GM23248 (cell line): Measurements from ENCODE around the gene GYG2. TPM values are rescaled to one million over a fixed set of nuclear protein-coding genes. Genes with fewer than 3 reads are reported as not detected.
"Not testable (repeated sequence)": the region's sequence is repeated elsewhere in the genome, so short reads cannot be mapped to it uniquely, and the experiment has no call there.

ENCODE experiments used
- DNase-seq: peaks from one replicate; pipeline ENCODE4 v3.0.0-alpha.2; 2015
- H2AFZ ChIP-seq: fragments of 200-600 bp; sonication (generic); 2 replicates; pipeline ENCODE4 v1.6.1; 2016; ENCODE audit warnings: antibody characterized with exemption
- H3F3A ChIP-seq: fragments of 200-600 bp; sonication (generic); 2 replicates; pipeline ENCODE4 v1.6.1; 2016; ENCODE audit warnings: mild to moderate bottlenecking, antibody characterized with exemption, mixed run types; ENCODE audit not compliant: insufficient read depth
- H3K27ac ChIP-seq: fragments of 200-600 bp; sonication (generic); 2 replicates; pipeline ENCODE4 v1.5.1; 2016; ENCODE audit warnings: mild to moderate bottlenecking
- H3K27me3 ChIP-seq: fragments of 200-600 bp; sonication (generic); replicated peaks from 2 replicates; pipeline ENCODE4 v1.6.1; 2016; ENCODE audit warnings: mild to moderate bottlenecking; ENCODE audit not compliant: insufficient read depth
- H3K36me3 ChIP-seq: fragments of 200-600 bp; sonication (generic); 2 replicates; pipeline ENCODE4 v1.6.1; 2016; ENCODE audit warnings: low read depth, mild to moderate bottlenecking
- H3K4me1 ChIP-seq: fragments of 200-600 bp; sonication (generic); 2 replicates; pipeline ENCODE4 v1.6.1; 2016; ENCODE audit warnings: mild to moderate bottlenecking; ENCODE audit not compliant: insufficient read depth
- H3K4me2 ChIP-seq: fragments of 200-600 bp; sonication (generic); one replicate; pipeline ENCODE4 v1.6.1; 2016; ENCODE audit warnings: mild to moderate bottlenecking; ENCODE audit not compliant: unreplicated experiment
- H3K4me3 ChIP-seq: fragments of 200-600 bp; sonication (generic); 2 replicates; pipeline ENCODE4 v1.5.1; 2016; ENCODE audit warnings: mild to moderate bottlenecking
- H3K79me2 ChIP-seq: fragments of 200-600 bp; sonication (generic); 2 replicates; pipeline ENCODE4 v1.6.1; 2016; ENCODE audit warnings: mild to moderate bottlenecking; ENCODE audit not compliant: insufficient read depth
- H3K9ac ChIP-seq: fragments of 200-600 bp; sonication (generic); 2 replicates; pipeline ENCODE4 v1.6.1; 2016; ENCODE audit warnings: mild to moderate bottlenecking
- H3K9me2 ChIP-seq: fragments of 200-600 bp; sonication (generic); 2 replicates; pipeline ENCODE4 v1.6.1; 2016; ENCODE audit warnings: mixed run types, mild to moderate bottlenecking, moderate library complexity; ENCODE audit not compliant: insufficient read depth
- H3K9me3 ChIP-seq: fragments of 200-600 bp; sonication (generic); one replicate; pipeline ENCODE4 v1.6.1; 2017; ENCODE audit warnings: low read depth
- H4K20me1 ChIP-seq: fragments of 200-600 bp; sonication (generic); 2 replicates; pipeline ENCODE4 v1.6.0; 2016; ENCODE audit not compliant: insufficient read depth
- EZH2 ChIP-seq: fragments of 200-600 bp; sonication (generic); IDR thresholded peaks from 2 replicates; pipeline ENCODE4 v1.6.1; 2018; ENCODE audit warnings: antibody characterized with exemption, mild to moderate bottlenecking; ENCODE audit not compliant: insufficient read depth, poor library complexity, severe bottlenecking
- EZH2phosphoT487 ChIP-seq: fragments of 200-600 bp; sonication (generic); IDR thresholded peaks from 2 replicates; pipeline ENCODE4 v1.6.1; 2018; ENCODE audit warnings: antibody characterized with exemption, moderate library complexity, mild to moderate bottlenecking, low read depth; ENCODE audit not compliant: insufficient read depth
- WGBS, 2 experiments: methylation state at CpG; one replicate each; pipeline ENCODE4 v1.1.6; 2015 to 2017; ENCODE audit warnings: low lambda C conversion rate in 2 of 2, low coverage in 1 of 2; ENCODE audit errors: missing lambda C conversion rate in 2 of 2; 5-methylcytosine and 5-hydroxymethylcytosine counted together
- in situ Hi-C: fragments of 300-500 bp; cut with MboI; formaldehyde crosslinking; loops from 2 replicates; pipeline ENCODE4 v1.15.0; 2020
- polyA plus RNA-seq: library from polyadenylated mRNA; unstranded; fragments of >200 nt; fragmentation: Nextera tagmentation; extraction: Ambion mirVana; gene quantifications from 2 replicates; pipeline ENCODE4 v1.2.1, GENCODE V29; 2016
- total RNA-seq: library from RNA; depleted of rRNA; stranded (reverse); fragments of >200 nt; shearing (Covaris generic); gene quantifications from 2 replicates; pipeline ENCODE4 v1.2.3, GENCODE V29; 2014; rRNA removed

Gene GYG2
- total RNA-seq (0.38 and 0.43 TPM in 2 replicates), polyA plus RNA-seq (0.86 and 1.2 TPM in 2 replicates)

DNA sequence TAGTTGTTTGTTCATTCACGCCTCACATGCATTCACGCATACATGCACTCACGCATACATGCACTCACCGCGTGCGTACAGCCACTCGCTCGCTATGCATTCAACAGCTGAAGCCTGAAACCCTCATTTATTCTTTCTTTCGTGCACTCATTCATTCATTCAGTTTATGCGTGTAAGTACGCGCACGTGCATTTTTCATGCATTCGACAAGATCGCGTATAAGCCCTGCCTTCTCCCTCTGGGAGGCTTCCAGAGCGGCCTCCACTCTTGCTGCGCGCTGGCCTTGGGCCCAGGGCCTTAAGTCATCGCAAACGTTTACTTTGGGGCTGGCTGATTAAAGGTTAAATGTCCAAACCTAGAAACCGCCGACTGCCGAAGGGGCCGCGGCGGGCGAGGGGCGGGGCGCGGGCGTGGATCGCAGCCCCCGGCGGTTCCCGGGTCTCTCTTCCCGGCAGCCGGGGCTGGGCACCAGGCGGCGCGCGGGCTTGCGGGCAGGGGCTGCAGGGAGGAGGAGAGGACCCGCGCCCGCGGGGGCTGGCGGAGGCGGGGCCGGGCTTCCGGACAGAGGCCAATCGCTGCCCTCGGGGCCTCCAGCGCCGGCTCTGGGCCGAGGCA is at the start of gene GYG2:
Gene GYG2, plus strand, starts transcription at position 587 of the 615 bp plus-strand sequence. CDS start 1,259 bp downstream, outside the sequence.
- no peak within 1 kb of the TSS for H2AFZ ChIP-seq
- in situ Hi-C loops = loop anchor here (10.0 kb wide), 1 partner anchor 184 kb away; no protein-coding TSS in a partner anchor

DNA sequence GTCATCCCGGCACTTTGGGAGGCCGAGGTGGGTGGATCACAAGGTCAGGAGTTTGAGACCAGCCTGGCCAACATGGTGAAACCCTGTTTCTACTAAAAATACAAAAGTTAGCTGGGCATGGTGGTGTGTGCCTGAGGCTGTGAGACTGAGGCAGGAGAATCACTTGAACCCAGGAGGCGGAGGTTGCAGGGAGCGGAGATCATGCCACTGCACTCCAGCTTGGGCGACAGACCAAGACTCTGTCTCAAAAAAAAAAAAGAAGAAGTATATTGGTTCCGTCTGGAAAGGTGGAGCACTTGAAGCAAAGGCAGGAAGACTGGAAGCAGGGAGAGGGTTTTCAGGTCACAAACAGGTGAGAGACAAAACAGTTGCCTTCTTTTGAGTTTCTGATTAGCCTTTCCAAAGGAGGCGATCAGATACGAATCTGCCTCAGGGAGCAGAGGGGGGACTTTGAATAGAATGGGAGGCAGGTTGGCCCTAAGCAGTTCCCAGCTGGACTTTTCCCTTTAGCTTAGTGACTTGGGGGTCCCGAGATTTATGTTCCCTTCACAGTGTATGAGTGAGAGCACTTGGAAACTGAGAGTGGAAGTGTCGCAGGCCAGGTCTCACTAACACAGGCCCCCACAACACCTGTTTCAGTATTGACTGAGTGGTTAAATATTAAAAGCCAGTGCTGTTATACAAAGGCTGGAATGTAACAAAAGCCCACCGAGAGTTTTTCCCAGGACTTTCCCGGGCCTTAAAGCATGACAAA is 48.1 kb upstream of the GYG2 start:
- in situ Hi-C loops, H3K4me3 ChIP-seq, H3K4me2 ChIP-seq, H4K20me1 ChIP-seq, H3K9me2 ChIP-seq, H3K27ac ChIP-seq, H3K79me2 ChIP-seq, DNase-seq, H3F3A ChIP-seq, H3K27me3 ChIP-seq, H3K4me1 ChIP-seq, H3K9ac ChIP-seq, H3K36me3 ChIP-seq, H2AFZ ChIP-seq, H3K9me3 ChIP-seq: not testable (repeated sequence)
- WGBS, 2 experiments = 80 to 85% methylated on average over 11 to 12 of the region's 12 CpGs

More for the DNA sequence above, at the start of gene GYG2:
- H3F3A ChIP-seq = no peaks in the 10 kb centered on the region
- no peaks in the 10 kb centered on the region for H4K20me1 ChIP-seq
- H3K9me2 ChIP-seq = no peaks in the 10 kb centered on the region
- peak within 1 kb of the TSS; percentile 48 for H3K4me2 ChIP-seq
- TF ChIP-seq EZH2 (no peak), EZH2phosphoT487 (no peak)
- H3K79me2 ChIP-seq = no peaks in the 10 kb centered on the region
- no peaks in the 10 kb centered on the region for H3K9me3 ChIP-seq
- no peaks in the 10 kb centered on the region for H3K36me3 ChIP-seq
- peak within 1 kb of the TSS; percentile 42; the same call in 1 of the 2 replicates for H3K4me3 ChIP-seq
- 51% methylated on average over 20 to 21 of the region's 56 CpGs for WGBS, 2 experiments
- no peak within 1 kb of the TSS for H3K9ac ChIP-seq
- H3K27ac ChIP-seq = no peak within 1 kb of the TSS
- H3K4me1 ChIP-seq = no peaks in the 10 kb centered on the region
- DNase-seq = peak; percentile 9
- no peaks in the 10 kb centered on the region for H3K27me3 ChIP-seq

DNA sequence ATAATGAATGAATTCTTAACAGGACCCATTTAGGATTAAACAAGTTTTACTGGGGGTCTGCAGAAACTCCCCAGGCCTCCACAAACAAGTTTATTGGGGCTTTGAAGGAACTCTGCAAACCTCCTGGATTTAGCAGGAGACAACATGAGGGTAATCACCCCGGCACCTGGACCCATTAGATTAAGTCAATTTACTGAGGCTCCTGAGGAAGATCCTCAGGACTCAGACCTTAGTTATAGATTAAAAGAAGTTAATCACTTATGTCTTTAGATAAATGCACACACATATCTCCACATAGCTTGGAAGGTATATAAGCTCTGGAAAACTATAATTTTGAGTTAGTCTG is 47.5 kb upstream of the GYG2 start:
- Histone ChIP-seq H3K9me2 (no peaks in the 10 kb centered on the region), H3K4me1 (no peaks in the 10 kb centered on the region), H4K20me1 (no peaks in the 10 kb centered on the region), H3F3A (no peaks in the 10 kb centered on the region), H3K27ac (no peak overlapping the region), H3K79me2 (no peaks in the 10 kb centered on the region), H3K4me3 (no peak overlapping the region), H3K9ac (no peak overlapping the region), H3K27me3 (no peaks in the 10 kb centered on the region), H3K9me3 (no peaks in the 10 kb centered on the region), H3K36me3 (no peaks in the 10 kb centered on the region), H3K4me2 (no peak overlapping the region), H2AFZ (no peak overlapping the region)
- in situ Hi-C loops = no loop called here
- no peak for TF ChIP-seq EZH2phosphoT487
- TF ChIP-seq EZH2 = no peak
- no peak for DNase-seq
- 94 to 100% methylated on average over 1 of the region's 1 CpG for WGBS, 2 experiments

DNA sequence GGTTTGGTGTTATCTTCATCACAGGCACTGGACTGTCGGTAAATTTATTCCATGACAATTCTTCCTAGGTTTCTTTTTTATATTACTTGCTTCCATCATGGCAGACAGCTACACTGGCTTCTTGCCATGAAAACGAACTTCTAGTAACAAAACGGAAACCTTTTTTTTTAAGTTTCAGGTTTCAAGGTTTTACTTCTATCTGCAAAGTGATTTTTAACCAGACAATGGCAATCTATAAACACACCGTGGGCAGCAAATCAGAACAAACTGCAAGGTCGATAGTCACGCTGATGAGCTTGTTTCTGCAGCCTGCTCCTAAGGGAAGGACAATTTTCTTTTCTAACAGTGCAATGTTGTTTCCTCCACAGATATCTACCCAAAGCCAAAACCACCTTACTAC is 47.0 kb upstream of the GYG2 start:
- Histone ChIP-seq H3K9me3 (no peaks in the 10 kb centered on the region), H3K9me2 (no peaks in the 10 kb centered on the region), H3K79me2 (no peaks in the 10 kb centered on the region), H4K20me1 (no peaks in the 10 kb centered on the region), H2AFZ (no peak overlapping the region), H3F3A (no peaks in the 10 kb centered on the region), H3K4me3 (no peak overlapping the region), H3K4me1 (no peaks in the 10 kb centered on the region), H3K36me3 (no peaks in the 10 kb centered on the region), H3K27ac (no peak overlapping the region), H3K4me2 (no peak overlapping the region), H3K9ac (no peak overlapping the region), H3K27me3 (no peaks in the 10 kb centered on the region)
- 56 to 58% methylated on average over 5 to 6 of the region's 6 CpGs for WGBS, 2 experiments
- TF ChIP-seq EZH2 = no peak
- no peak for TF ChIP-seq EZH2phosphoT487
- in situ Hi-C loops = no loop called here
- DNase-seq = no peak
